Kidney (tissue), 14 donors: ENCODE results near the gene STC2. TPM values are rescaled to one million over a fixed set of nuclear protein-coding genes. Genes with fewer than 3 reads are reported as not detected.

ENCODE experiments used
- DNase-seq, 5 donors: peaks; one replicate each; pipeline ENCODE4 v3.0.0-alpha.2; 2013 to 2020
- FAIRE-seq: peaks from 2 replicates; lab custom pipeline; 2012; peaks lifted over from hg19 to GRCh38; lab: Jason Lieb, UNC
- H3K27ac ChIP-seq, 2 donors: one replicate each; pipeline ENCODE4 v1.7.0; 2013; ENCODE audit warnings: low read depth in 2 of 2, low read length in 2 of 2, inconsistent platforms in 1 of 2
- H3K27me3 ChIP-seq: one replicate; pipeline ENCODE4 v1.7.1; 2013; ENCODE audit warnings: low read length, inconsistent platforms; ENCODE audit not compliant: control insufficient read depth, insufficient read depth
- H3K36me3 ChIP-seq, 3 donors: one replicate each; pipeline versions ENCODE4 v1.7.0 to v1.7.1; 2013; ENCODE audit warnings: low read length in 3 of 3, control low read depth in 1 of 3, inconsistent platforms in 1 of 3; ENCODE audit not compliant: insufficient read depth in 3 of 3, control insufficient read depth in 2 of 3
- H3K4me1 ChIP-seq, 3 donors: one replicate each; pipeline versions ENCODE4 v1.7.0 to v1.7.1; 2013; ENCODE audit warnings: low read length in 3 of 3, inconsistent platforms in 1 of 3, low read depth in 1 of 3; ENCODE audit not compliant: control insufficient read depth in 2 of 3, insufficient read depth in 2 of 3
- H3K4me3 ChIP-seq, 3 donors: one replicate each; pipeline versions ENCODE4 v1.7.0 to v1.8.1; 2013; ENCODE audit warnings: low read length in 3 of 3, control low read depth in 1 of 3, inconsistent platforms in 1 of 3
- H3K9ac ChIP-seq, 3 donors: one replicate each; pipeline versions ENCODE4 v1.7.0 to v1.7.1; 2013; ENCODE audit warnings: low read length in 3 of 3, control low read depth in 1 of 3, inconsistent platforms in 1 of 3
- H3K9me3 ChIP-seq, 3 donors: one replicate each; pipeline versions ENCODE4 v1.7.0 to v1.7.1; 2013; ENCODE audit warnings: low read length in 3 of 3, control low read depth in 1 of 3, inconsistent platforms in 1 of 3; ENCODE audit not compliant: control insufficient read depth in 2 of 3, insufficient read depth in 1 of 3
- CTCF ChIP-seq: IDR thresholded peaks from 3 replicates; pipeline ENCODE4 v1.5.1; 2012; ENCODE audit warnings: mild to moderate bottlenecking, moderate library complexity, borderline replicate concordance; ENCODE audit not compliant: insufficient read depth; ENCODE audit errors: extremely low read depth
- intact Hi-C: fragments of 100-400 bp; cut with DNase I; formaldehyde crosslinking; loops from one replicate; pipeline ENCODE4 v1.11.1; 2022
- polyA plus RNA-seq: library from polyadenylated mRNA; stranded (reverse); fragments of 350-450 nt; fragmentation: Illumina TruSeq; extraction: RNeasy Lipid Tissue Mini Kit (QIAGEN cat#74804); gene quantifications from one replicate; pipeline ENCODE4 v1.2.3, GENCODE V29; 2014; ENCODE audit warnings: low read depth, low replicate concordance; ENCODE audit not compliant: insufficient read depth
- total RNA-seq: library from RNA; stranded (reverse); fragmentation: NEBNext Ultra II Directional; extraction: Animal tissue kit (Norgen Biotek cat#: 25700); gene quantifications from one replicate; pipeline ENCODE4 v1.2.1, GENCODE V29; 2021
- donor health status: control.
- donor health status: control.
- donor health status: control.
- donor health status: control.
- donor health status: control.
- donor health status: DM: yes; HTN: yes; CAD: no.
- donor health status: Normal renal cell carcinoma (clear cell type).

Gene STC2
- total and polyA plus RNA-seq, 2 donors from 2014 or later = 2.1 to 2.7 TPM

- H3K27ac ChIP-seq = no peak overlapping the region
- H3K36me3 ChIP-seq = no peaks in the 10 kb centered on the region
- H3K9ac ChIP-seq = no peak overlapping the region
- peaks cover 0 to 7% (median 0%) of the 10 kb centered on the region in 3 donors for H3K9me3 ChIP-seq
- no peaks in the 10 kb centered on the region for H3K27me3 ChIP-seq
- DNase-seq (peak in 1 of 5 donors; percentile 41), FAIRE-seq (no peak)
- TF ChIP-seq CTCF = no peak
- H3K4me3 ChIP-seq = no peak overlapping the region
- H3K4me1 ChIP-seq = peaks cover 0 to 3% (median 0%) of the 10 kb centered on the region in 3 donors
- intact Hi-C loops = no loop called here
Observed at GRCh38 chr5:173309731-173310130, 18.5 kb downstream of the STC2 start.

- H3K9me3 ChIP-seq = peaks cover 0 to 7% (median 0%) of the 10 kb centered on the region in 3 donors
- DNase-seq (no peak), FAIRE-seq (no peak)
- no peaks in the 10 kb centered on the region for H3K27me3 ChIP-seq
- intact Hi-C loops = no loop called here
- H3K4me1 ChIP-seq = peaks cover 0 to 3% (median 0%) of the 10 kb centered on the region in 3 donors
- no peak for TF ChIP-seq CTCF
- no peak overlapping the region for H3K4me3 ChIP-seq
- H3K9ac ChIP-seq = no peak overlapping the region
- no peak overlapping the region for H3K27ac ChIP-seq
- H3K36me3 ChIP-seq = no peaks in the 10 kb centered on the region
Observed at GRCh38 chr5:173308226-173308625, 20.0 kb downstream of the STC2 start.

GRCh38 chr5:173307695-173308094 is 20.5 kb downstream of the STC2 start:
- intact Hi-C loops = no loop called here
- H3K4me1 ChIP-seq = peaks cover 0 to 3% (median 0%) of the 10 kb centered on the region in 3 donors
- TF ChIP-seq CTCF = no peak
- H3K27ac ChIP-seq = no peak overlapping the region
- no peak overlapping the region for H3K4me3 ChIP-seq
- no peak overlapping the region for H3K9ac ChIP-seq
- H3K9me3 ChIP-seq = peaks cover 0 to 7% (median 0%) of the 10 kb centered on the region in 3 donors
- DNase-seq (no peak), FAIRE-seq (no peak)
- no peaks in the 10 kb centered on the region for H3K27me3 ChIP-seq
- no peaks in the 10 kb centered on the region for H3K36me3 ChIP-seq

DNA sequence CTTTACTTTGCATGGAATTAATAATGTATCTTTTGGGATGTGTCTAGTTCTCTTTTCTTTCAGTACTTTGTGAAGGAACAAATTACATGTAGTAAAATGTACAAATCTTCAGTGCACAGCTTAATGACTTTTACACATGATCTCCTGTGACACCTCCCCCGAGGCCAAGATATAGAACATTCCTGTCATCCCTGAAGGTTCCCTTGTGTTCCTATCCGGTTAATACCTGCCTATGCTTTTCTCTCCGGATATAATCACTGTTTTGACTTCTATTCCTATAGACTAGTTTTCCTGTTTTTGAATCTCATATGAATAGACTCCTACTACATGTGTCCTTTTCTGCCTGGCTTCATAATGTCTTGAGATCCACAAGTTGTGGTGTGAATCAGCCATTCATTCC is 21.5 kb downstream of the STC2 start:
- H3K9me3 ChIP-seq = peaks cover 0 to 7% (median 0%) of the 10 kb centered on the region in 3 donors
- no peak overlapping the region for H3K27ac ChIP-seq
- no peaks in the 10 kb centered on the region for H3K27me3 ChIP-seq
- no peak overlapping the region for H3K4me3 ChIP-seq
- no peak for FAIRE-seq
- no peak for TF ChIP-seq CTCF
- peaks cover 0 to 3% (median 0%) of the 10 kb centered on the region in 3 donors for H3K4me1 ChIP-seq
- no peaks in the 10 kb centered on the region for H3K36me3 ChIP-seq
- no peak overlapping the region for H3K9ac ChIP-seq
- intact Hi-C loops = no loop called here
- DNase-seq = no peak
